HL-60 (cell line): ENCODE results near the gene CAB39L.

Experiments used
- CTCF ChIP-seq: IDR thresholded peaks from one replicate; pipeline ENCODE4 v1.5.1; 2011; ENCODE audit warnings: low read length, control low read depth, inconsistent platforms; ENCODE audit not compliant: insufficient read depth
- GABPA ChIP-seq: IDR thresholded peaks from 2 replicates; pipeline ENCODE4 v1.6.1; 2012; ENCODE audit warnings: low read depth

- TF ChIP-seq CTCF = no peak
- TF ChIP-seq GABPA = no peak
Observed at GRCh38 chr13:49455007-49455398, 11.1 kb upstream of the CAB39L start.
